ENCODE results near the gene POLR2J.

GRCh38 chr7:102425639-102426267 is 53.0 kb downstream of the POLR2J start:
- TF ChIP-seq CREB5 (CRISPR knock-in tag; IDR thresholded peaks at IDR 0.05; ENCODE audit: low read depth) (no peak), BACH2 (CRISPR knock-in tag; IDR thresholded peaks at IDR 0.05; ENCODE audit: borderline replicate concordance) (no peak), TCF4 (CRISPR knock-in tag; IDR thresholded peaks at IDR 0.05; ENCODE audit: borderline replicate concordance) (no peak), RARB (CRISPR knock-in tag; IDR thresholded peaks at IDR 0.05) (no peak), ZC3H10 (CRISPR knock-in tag; IDR thresholded peaks at IDR 0.05) (no peak), ZNF565 (CRISPR knock-in tag; conservative IDR thresholded peaks at IDR 0.05; ENCODE audit: low read depth) (no peak), ZFP30 (CRISPR knock-in tag; IDR thresholded peaks at IDR 0.05) (no peak), TOX (CRISPR knock-in tag; IDR thresholded peaks at IDR 0.05; ENCODE audit: borderline replicate concordance) (no peak), PATZ1 (CRISPR knock-in tag; IDR thresholded peaks at IDR 0.05; ENCODE audit: borderline replicate concordance) (no peak), OSR1 (CRISPR knock-in tag; IDR thresholded peaks at IDR 0.05) (no peak), TSHZ2 (CRISPR knock-in tag; IDR thresholded peaks at IDR 0.05) (no peak), ZFP3 (CRISPR knock-in tag; IDR thresholded peaks at IDR 0.05) (no peak), ZNF70 (CRISPR knock-in tag; IDR thresholded peaks at IDR 0.05) (no peak)

Measured in SK-N-SH treated with all-trans-retinoic acid at 6 μM for 48 hours (cell line).